ENCODE measurements around the gene ROMO1.
"Not testable (repeated sequence)": the region's sequence is repeated elsewhere in the genome, so short reads cannot be mapped to it uniquely, and the experiment has no call there.

ROMO1 gene

GRCh38 chr20:35680452-35681183 is 18.6 kb upstream of the ROMO1 start:
- TF ChIP-seq EZH2phosphoT487 (IDR thresholded peaks at IDR 0.05; ENCODE audit: borderline replicate concordance, low read length) (no peak), CTCF (IDR thresholded peaks at IDR 0.05; ENCODE audit: low read depth, low read length, poor library complexity, severe bottlenecking) (no peak)
- no peaks in the 10 kb centered on the region for H4K20me1 ChIP-seq (ENCODE audit: control insufficient read depth, insufficient read depth, low read depth, low read length)
- peak overlapping the region; percentile 55 for H3K4me2 ChIP-seq (ENCODE audit: low read length)
- H3F3A ChIP-seq (ENCODE audit: control insufficient read depth, insufficient read depth) = peaks cover 3% of the 10 kb centered on the region; the same call in 1 of the 2 replicates
- no peaks in the 10 kb centered on the region for H3K9me2 ChIP-seq (replicated peaks; ENCODE audit: control insufficient read depth, low read length)
- peak overlapping the region; percentile 9 for H3K27ac ChIP-seq (ENCODE audit: low read depth, low read length)
- no peaks in the 10 kb centered on the region for H3K9me3 ChIP-seq (ENCODE audit: control insufficient read depth, insufficient read depth, low read length)
- peak overlapping the region; percentile 29 for H3K4me3 ChIP-seq (ENCODE audit: low read length)
- no peaks in the 10 kb centered on the region for H3K79me2 ChIP-seq (ENCODE audit: control insufficient read depth, low read length)
- no peaks in the 10 kb centered on the region for H3K27me3 ChIP-seq (ENCODE audit: control insufficient read depth, low read length)
- H3K4me1 ChIP-seq (ENCODE audit: control insufficient read depth, low read length) = peaks cover 15% of the 10 kb centered on the region
- peaks cover 3% of the 10 kb centered on the region; the same call in 1 of the 2 replicates for H3K36me3 ChIP-seq (ENCODE audit: control insufficient read depth, low read length)

GRCh38 chr20:35681960-35682359 is 17.2 kb upstream of the ROMO1 start:
- H4K20me1 ChIP-seq (ENCODE audit: control insufficient read depth, insufficient read depth, low read depth, low read length) = no peaks in the 10 kb centered on the region
- no peaks in the 10 kb centered on the region for H3K9me3 ChIP-seq (ENCODE audit: control insufficient read depth, insufficient read depth, low read length)
- H3K9me2 ChIP-seq (replicated peaks; ENCODE audit: control insufficient read depth, low read length) = no peaks in the 10 kb centered on the region
- H3K4me2 ChIP-seq (ENCODE audit: low read length) = no peak overlapping the region
- no peak overlapping the region for H3K27ac ChIP-seq (ENCODE audit: low read depth, low read length)
- peaks cover 15% of the 10 kb centered on the region for H3K4me1 ChIP-seq (ENCODE audit: control insufficient read depth, low read length)
- TF ChIP-seq EZH2phosphoT487 (IDR thresholded peaks at IDR 0.05; ENCODE audit: borderline replicate concordance, low read length) = no peak
- no peak for TF ChIP-seq CTCF (IDR thresholded peaks at IDR 0.05; ENCODE audit: low read depth, low read length, poor library complexity, severe bottlenecking)
- peaks cover 3% of the 10 kb centered on the region; the same call in 1 of the 2 replicates for H3K36me3 ChIP-seq (ENCODE audit: control insufficient read depth, low read length)
- H3K4me3 ChIP-seq (ENCODE audit: low read length) = no peak overlapping the region
- peaks cover 3% of the 10 kb centered on the region; the same call in 1 of the 2 replicates for H3F3A ChIP-seq (ENCODE audit: control insufficient read depth, insufficient read depth)
- H3K27me3 ChIP-seq (ENCODE audit: control insufficient read depth, low read length) = no peaks in the 10 kb centered on the region
- H3K79me2 ChIP-seq (ENCODE audit: control insufficient read depth, low read length) = no peaks in the 10 kb centered on the region

GRCh38 chr20:35685368-35685767 is 13.8 kb upstream of the ROMO1 start:
- not testable (repeated sequence) for H3K4me3 ChIP-seq (ENCODE audit: low read length); H3K79me2 ChIP-seq (ENCODE audit: control insufficient read depth, low read length); H3K9me3 ChIP-seq (ENCODE audit: control insufficient read depth, insufficient read depth, low read length); H3K36me3 ChIP-seq (ENCODE audit: control insufficient read depth, low read length); H3F3A ChIP-seq (ENCODE audit: control insufficient read depth, insufficient read depth); H3K4me1 ChIP-seq (ENCODE audit: control insufficient read depth, low read length); H3K27me3 ChIP-seq (ENCODE audit: control insufficient read depth, low read length); H3K4me2 ChIP-seq (ENCODE audit: low read length); H3K9me2 ChIP-seq (replicated peaks; ENCODE audit: control insufficient read depth, low read length); H3K27ac ChIP-seq (ENCODE audit: low read depth, low read length); H4K20me1 ChIP-seq (ENCODE audit: control insufficient read depth, insufficient read depth, low read depth, low read length)

GRCh38 chr20:35686872-35687271 is 12.3 kb upstream of the ROMO1 start:
- not testable (repeated sequence) for H3K4me3 ChIP-seq (ENCODE audit: low read length); H3K4me1 ChIP-seq (ENCODE audit: control insufficient read depth, low read length); H3K36me3 ChIP-seq (ENCODE audit: control insufficient read depth, low read length); H3K27me3 ChIP-seq (ENCODE audit: control insufficient read depth, low read length); H3F3A ChIP-seq (ENCODE audit: control insufficient read depth, insufficient read depth); H3K9me3 ChIP-seq (ENCODE audit: control insufficient read depth, insufficient read depth, low read length); H3K27ac ChIP-seq (ENCODE audit: low read depth, low read length); H3K79me2 ChIP-seq (ENCODE audit: control insufficient read depth, low read length); H4K20me1 ChIP-seq (ENCODE audit: control insufficient read depth, insufficient read depth, low read depth, low read length); H3K4me2 ChIP-seq (ENCODE audit: low read length); H3K9me2 ChIP-seq (replicated peaks; ENCODE audit: control insufficient read depth, low read length)
